ENCODE results near the gene APOBEC4.

Gene APOBEC4

GRCh38 chr1:183652107-183652506 lies 1.0 kb downstream of the APOBEC4 start:
- peak overlapping the region; percentile 45 for H3K27ac ChIP-seq (ENCODE audit: insufficient read depth, low read length, poor library complexity, severe bottlenecking)
- DNase-seq, result no peak
- H3K9me3 ChIP-seq (ENCODE audit: control insufficient read depth, low read length), result no peaks in the 10 kb centered on the region
- H3K4me3 ChIP-seq (ENCODE audit: insufficient read depth, low read depth, low read length, poor library complexity, severe bottlenecking), result no peak overlapping the region
- no peaks in the 10 kb centered on the region for H3K36me3 ChIP-seq (ENCODE audit: control insufficient read depth, insufficient read depth, low read length)
- H3K4me1 ChIP-seq (ENCODE audit: control insufficient read depth, insufficient read depth, low read length, poor library complexity, severe bottlenecking), result peaks cover 7% of the 10 kb centered on the region
- no peaks in the 10 kb centered on the region for H3K27me3 ChIP-seq (replicated peaks; ENCODE audit: control insufficient read depth, insufficient read depth, low read length, poor library complexity, severe bottlenecking)

GRCh38 chr1:183651612-183652011 lies 1.5 kb downstream of the APOBEC4 start:
- no peaks in the 10 kb centered on the region for H3K27me3 ChIP-seq (replicated peaks; ENCODE audit: control insufficient read depth, insufficient read depth, low read length, poor library complexity, severe bottlenecking)
- H3K4me1 ChIP-seq (ENCODE audit: control insufficient read depth, insufficient read depth, low read length, poor library complexity, severe bottlenecking), result peaks cover 7% of the 10 kb centered on the region
- H3K9me3 ChIP-seq (ENCODE audit: control insufficient read depth, low read length), result no peaks in the 10 kb centered on the region
- H3K27ac ChIP-seq (ENCODE audit: insufficient read depth, low read length, poor library complexity, severe bottlenecking), result peak overlapping the region; percentile 17
- no peaks in the 10 kb centered on the region for H3K36me3 ChIP-seq (ENCODE audit: control insufficient read depth, insufficient read depth, low read length)
- no peak for DNase-seq
- H3K4me3 ChIP-seq (ENCODE audit: insufficient read depth, low read depth, low read length, poor library complexity, severe bottlenecking), result no peak overlapping the region

- H3K27ac ChIP-seq (ENCODE audit: insufficient read depth, low read length, poor library complexity, severe bottlenecking), result no peak overlapping the region
- DNase-seq, result no peak
- H3K9me3 ChIP-seq (ENCODE audit: control insufficient read depth, low read length), result no peaks in the 10 kb centered on the region
- no peaks in the 10 kb centered on the region for H3K36me3 ChIP-seq (ENCODE audit: control insufficient read depth, insufficient read depth, low read length)
- H3K27me3 ChIP-seq (replicated peaks; ENCODE audit: control insufficient read depth, insufficient read depth, low read length, poor library complexity, severe bottlenecking), result no peaks in the 10 kb centered on the region
- no peak overlapping the region for H3K4me3 ChIP-seq (ENCODE audit: insufficient read depth, low read depth, low read length, poor library complexity, severe bottlenecking)
- H3K4me1 ChIP-seq (ENCODE audit: control insufficient read depth, insufficient read depth, low read length, poor library complexity, severe bottlenecking), result peaks cover 7% of the 10 kb centered on the region
Measured at GRCh38 chr1:183648042-183648441, 5.1 kb downstream of the APOBEC4 start.

GRCh38 chr1:183646776-183647175 lies 6.3 kb downstream of the APOBEC4 start:
- no peak for DNase-seq
- Histone ChIP-seq H3K27ac (ENCODE audit: insufficient read depth, low read length, poor library complexity, severe bottlenecking) (no peak overlapping the region), H3K36me3 (ENCODE audit: control insufficient read depth, insufficient read depth, low read length) (no peaks in the 10 kb centered on the region), H3K4me3 (ENCODE audit: insufficient read depth, low read depth, low read length, poor library complexity, severe bottlenecking) (no peak overlapping the region), H3K4me1 (ENCODE audit: control insufficient read depth, insufficient read depth, low read length, poor library complexity, severe bottlenecking) (peaks cover 5% of the 10 kb centered on the region), H3K9me3 (ENCODE audit: control insufficient read depth, low read length) (no peaks in the 10 kb centered on the region), H3K27me3 (replicated peaks; ENCODE audit: control insufficient read depth, insufficient read depth, low read length, poor library complexity, severe bottlenecking) (no peaks in the 10 kb centered on the region)

- Histone ChIP-seq H3K9me3 (ENCODE audit: control insufficient read depth, low read length) (no peaks in the 10 kb centered on the region), H3K27me3 (replicated peaks; ENCODE audit: control insufficient read depth, insufficient read depth, low read length, poor library complexity, severe bottlenecking) (no peaks in the 10 kb centered on the region), H3K27ac (ENCODE audit: insufficient read depth, low read length, poor library complexity, severe bottlenecking) (no peak overlapping the region), H3K4me1 (ENCODE audit: control insufficient read depth, insufficient read depth, low read length, poor library complexity, severe bottlenecking) (no peaks in the 10 kb centered on the region), H3K36me3 (ENCODE audit: control insufficient read depth, insufficient read depth, low read length) (no peaks in the 10 kb centered on the region), H3K4me3 (ENCODE audit: insufficient read depth, low read depth, low read length, poor library complexity, severe bottlenecking) (no peak overlapping the region)
- no peak for DNase-seq
Measured at GRCh38 chr1:183645531-183645930, 7.6 kb downstream of the APOBEC4 start.

- Histone ChIP-seq H3K9me3 (ENCODE audit: control insufficient read depth, low read length) (no peaks in the 10 kb centered on the region), H3K4me1 (ENCODE audit: control insufficient read depth, insufficient read depth, low read length, poor library complexity, severe bottlenecking) (no peaks in the 10 kb centered on the region), H3K36me3 (ENCODE audit: control insufficient read depth, insufficient read depth, low read length) (no peaks in the 10 kb centered on the region), H3K4me3 (ENCODE audit: insufficient read depth, low read depth, low read length, poor library complexity, severe bottlenecking) (no peak overlapping the region), H3K27me3 (replicated peaks; ENCODE audit: control insufficient read depth, insufficient read depth, low read length, poor library complexity, severe bottlenecking) (no peaks in the 10 kb centered on the region), H3K27ac (ENCODE audit: insufficient read depth, low read length, poor library complexity, severe bottlenecking) (no peak overlapping the region)
- DNase-seq, result no peak
Measured at GRCh38 chr1:183642166-183642565, 10.9 kb downstream of the APOBEC4 start.

- Histone ChIP-seq H3K27ac (ENCODE audit: insufficient read depth, low read length, poor library complexity, severe bottlenecking) (no peak overlapping the region), H3K27me3 (replicated peaks; ENCODE audit: control insufficient read depth, insufficient read depth, low read length, poor library complexity, severe bottlenecking) (no peaks in the 10 kb centered on the region), H3K36me3 (ENCODE audit: control insufficient read depth, insufficient read depth, low read length) (no peaks in the 10 kb centered on the region), H3K4me1 (ENCODE audit: control insufficient read depth, insufficient read depth, low read length, poor library complexity, severe bottlenecking) (peaks cover 7% of the 10 kb centered on the region), H3K9me3 (ENCODE audit: control insufficient read depth, low read length) (no peaks in the 10 kb centered on the region), H3K4me3 (ENCODE audit: insufficient read depth, low read depth, low read length, poor library complexity, severe bottlenecking) (no peak overlapping the region)
- DNase-seq, result no peak
Measured at GRCh38 chr1:183640193-183640592, 12.9 kb downstream of the APOBEC4 start.

- Histone ChIP-seq H3K9me3 (ENCODE audit: control insufficient read depth, low read length) (no peaks in the 10 kb centered on the region), H3K4me3 (ENCODE audit: insufficient read depth, low read depth, low read length, poor library complexity, severe bottlenecking) (no peak overlapping the region), H3K27ac (ENCODE audit: insufficient read depth, low read length, poor library complexity, severe bottlenecking) (no peak overlapping the region), H3K4me1 (ENCODE audit: control insufficient read depth, insufficient read depth, low read length, poor library complexity, severe bottlenecking) (peaks cover 7% of the 10 kb centered on the region), H3K36me3 (ENCODE audit: control insufficient read depth, insufficient read depth, low read length) (no peaks in the 10 kb centered on the region), H3K27me3 (replicated peaks; ENCODE audit: control insufficient read depth, insufficient read depth, low read length, poor library complexity, severe bottlenecking) (no peaks in the 10 kb centered on the region)
- DNase-seq, result no peak
Measured at GRCh38 chr1:183638649-183639387, 14.3 kb downstream of the APOBEC4 start.

GRCh38 chr1:183636783-183637182 lies 16.3 kb downstream of the APOBEC4 start:
- H3K4me3 ChIP-seq (ENCODE audit: insufficient read depth, low read depth, low read length, poor library complexity, severe bottlenecking), result no peak overlapping the region
- no peaks in the 10 kb centered on the region for H3K9me3 ChIP-seq (ENCODE audit: control insufficient read depth, low read length)
- peaks cover 16% of the 10 kb centered on the region for H3K4me1 ChIP-seq (ENCODE audit: control insufficient read depth, insufficient read depth, low read length, poor library complexity, severe bottlenecking)
- peaks cover 6% of the 10 kb centered on the region for H3K36me3 ChIP-seq (ENCODE audit: control insufficient read depth, insufficient read depth, low read length)
- no peak for DNase-seq
- H3K27ac ChIP-seq (ENCODE audit: insufficient read depth, low read length, poor library complexity, severe bottlenecking), result no peak overlapping the region
- H3K27me3 ChIP-seq (replicated peaks; ENCODE audit: control insufficient read depth, insufficient read depth, low read length, poor library complexity, severe bottlenecking), result no peaks in the 10 kb centered on the region

- peaks cover 16% of the 10 kb centered on the region for H3K4me1 ChIP-seq (ENCODE audit: control insufficient read depth, insufficient read depth, low read length, poor library complexity, severe bottlenecking)
- H3K4me3 ChIP-seq (ENCODE audit: insufficient read depth, low read depth, low read length, poor library complexity, severe bottlenecking), result peak overlapping the region; percentile 80
- peaks cover 7% of the 10 kb centered on the region for H3K36me3 ChIP-seq (ENCODE audit: control insufficient read depth, insufficient read depth, low read length)
- H3K27ac ChIP-seq (ENCODE audit: insufficient read depth, low read length, poor library complexity, severe bottlenecking), result peak overlapping the region; percentile 82
- no peak for DNase-seq
- no peaks in the 10 kb centered on the region for H3K9me3 ChIP-seq (ENCODE audit: control insufficient read depth, low read length)
- H3K27me3 ChIP-seq (replicated peaks; ENCODE audit: control insufficient read depth, insufficient read depth, low read length, poor library complexity, severe bottlenecking), result no peaks in the 10 kb centered on the region
Measured at GRCh38 chr1:183636334-183636682, 16.8 kb downstream of the APOBEC4 start.
